ENCODE measurements around the gene PRICKLE2.

PRICKLE2 gene

GRCh38 chr3:64105816-64106215, 119.5 kb downstream of the PRICKLE2 start:
- no peak for ATAC-seq
- TF ChIP-seq RARB (CRISPR knock-in tag; IDR thresholded peaks at IDR 0.05) (no peak), ISL1 (CRISPR knock-in tag; IDR thresholded peaks at IDR 0.05) (no peak), ZNF70 (CRISPR knock-in tag; IDR thresholded peaks at IDR 0.05) (no peak), ZFP30 (CRISPR knock-in tag; IDR thresholded peaks at IDR 0.05) (no peak), PPARA (CRISPR knock-in tag; IDR thresholded peaks at IDR 0.05; ENCODE audit: borderline replicate concordance) (no peak), ZC3H10 (CRISPR knock-in tag; IDR thresholded peaks at IDR 0.05) (no peak)
- TF ChIP-seq, protein P1, sequence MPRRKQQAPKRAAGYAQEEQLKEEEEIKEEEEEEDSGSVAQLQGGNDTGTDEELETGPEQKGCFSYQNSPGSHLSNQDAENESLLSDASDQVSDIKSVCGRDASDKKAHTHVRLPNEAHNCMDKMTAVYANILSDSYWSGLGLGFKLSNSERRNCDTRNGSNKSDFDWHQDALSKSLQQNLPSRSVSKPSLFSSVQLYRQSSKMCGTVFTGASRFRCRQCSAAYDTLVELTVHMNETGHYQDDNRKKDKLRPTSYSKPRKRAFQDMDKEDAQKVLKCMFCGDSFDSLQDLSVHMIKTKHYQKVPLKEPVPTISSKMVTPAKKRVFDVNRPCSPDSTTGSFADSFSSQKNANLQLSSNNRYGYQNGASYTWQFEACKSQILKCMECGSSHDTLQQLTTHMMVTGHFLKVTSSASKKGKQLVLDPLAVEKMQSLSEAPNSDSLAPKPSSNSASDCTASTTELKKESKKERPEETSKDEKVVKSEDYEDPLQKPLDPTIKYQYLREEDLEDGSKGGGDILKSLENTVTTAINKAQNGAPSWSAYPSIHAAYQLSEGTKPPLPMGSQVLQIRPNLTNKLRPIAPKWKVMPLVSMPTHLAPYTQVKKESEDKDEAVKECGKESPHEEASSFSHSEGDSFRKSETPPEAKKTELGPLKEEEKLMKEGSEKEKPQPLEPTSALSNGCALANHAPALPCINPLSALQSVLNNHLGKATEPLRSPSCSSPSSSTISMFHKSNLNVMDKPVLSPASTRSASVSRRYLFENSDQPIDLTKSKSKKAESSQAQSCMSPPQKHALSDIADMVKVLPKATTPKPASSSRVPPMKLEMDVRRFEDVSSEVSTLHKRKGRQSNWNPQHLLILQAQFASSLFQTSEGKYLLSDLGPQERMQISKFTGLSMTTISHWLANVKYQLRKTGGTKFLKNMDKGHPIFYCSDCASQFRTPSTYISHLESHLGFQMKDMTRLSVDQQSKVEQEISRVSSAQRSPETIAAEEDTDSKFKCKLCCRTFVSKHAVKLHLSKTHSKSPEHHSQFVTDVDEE (CRISPR knock-in tag; IDR thresholded peaks at IDR 0.05) = no peak

DNA sequence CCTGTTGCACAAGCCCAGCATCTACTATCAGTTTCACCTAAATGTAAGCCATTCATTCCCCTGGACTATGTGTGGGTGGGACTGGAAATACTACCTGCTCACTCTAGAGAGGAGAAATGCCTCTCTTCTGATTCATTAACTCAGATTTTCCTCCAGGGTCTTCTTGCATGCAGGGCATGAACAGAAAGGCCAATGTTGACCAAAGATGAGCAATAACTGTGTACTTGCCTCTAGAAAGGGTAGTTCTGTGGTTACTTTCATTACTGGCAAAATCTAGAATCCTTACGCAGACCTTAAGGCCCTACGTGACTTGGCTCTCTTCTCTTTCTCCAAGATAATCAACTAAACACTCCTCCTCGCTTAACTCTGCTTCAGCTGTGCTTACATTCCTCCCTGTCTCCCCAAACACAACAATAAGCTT, 120.6 kb downstream of the PRICKLE2 start:
- no peak for ATAC-seq
- TF ChIP-seq POU6F1 (CRISPR knock-in tag; IDR thresholded peaks at IDR 0.05; ENCODE audit: borderline replicate concordance, low read depth) = no peak
- no peak for TF ChIP-seq PPARA (CRISPR knock-in tag; IDR thresholded peaks at IDR 0.05; ENCODE audit: borderline replicate concordance)
- TF ChIP-seq CREB5 (CRISPR knock-in tag; IDR thresholded peaks at IDR 0.05; ENCODE audit: low read depth) = no peak
- no peak for TF ChIP-seq GLIS3 (CRISPR knock-in tag; IDR thresholded peaks at IDR 0.05)
- TF ChIP-seq ISL1 (CRISPR knock-in tag; IDR thresholded peaks at IDR 0.05) = no peak
- TF ChIP-seq ARNTL (CRISPR knock-in tag; IDR thresholded peaks at IDR 0.05; ENCODE audit: borderline replicate concordance, low read depth) = no peak
- TF ChIP-seq ZFP3 (CRISPR knock-in tag; IDR thresholded peaks at IDR 0.05) = no peak

DNA sequence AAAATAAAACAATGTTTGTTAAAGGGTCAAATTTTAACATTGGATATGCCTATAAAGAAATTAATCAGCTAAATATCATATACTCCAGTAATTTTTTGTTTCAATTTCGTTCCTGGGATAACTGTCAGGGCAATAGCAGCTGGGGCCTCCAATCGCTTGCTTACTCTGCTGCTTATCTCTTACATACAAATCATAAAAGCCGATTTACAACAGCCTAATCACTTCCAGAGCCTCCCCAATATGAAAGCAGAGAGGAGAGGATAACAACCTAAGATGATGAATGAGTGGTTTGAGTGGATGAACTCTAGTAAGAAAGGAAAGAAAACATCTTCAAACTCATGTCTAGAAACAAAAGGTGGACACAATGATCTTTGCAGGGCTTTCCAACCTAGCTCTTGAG, 121.3 kb downstream of the PRICKLE2 start:
- TF ChIP-seq ISL1 (CRISPR knock-in tag; IDR thresholded peaks at IDR 0.05) (no peak), TCF4 (CRISPR knock-in tag; IDR thresholded peaks at IDR 0.05; ENCODE audit: borderline replicate concordance) (peak; percentile 71; the same call in 1 of the 2 replicates), ESRRG (CRISPR knock-in tag; IDR thresholded peaks at IDR 0.05) (no peak)
- 0 out of 3 replicates have a peak, but pooled peaks have one; percentile 41 for ATAC-seq

GRCh38 chr3:64103131-64103530, 122.1 kb downstream of the PRICKLE2 start:
- TF ChIP-seq SNAI2 (CRISPR knock-in tag; IDR thresholded peaks at IDR 0.05) (no peak), ZFP3 (CRISPR knock-in tag; IDR thresholded peaks at IDR 0.05) (no peak), ARNTL (CRISPR knock-in tag; IDR thresholded peaks at IDR 0.05; ENCODE audit: borderline replicate concordance, low read depth) (no peak), BACH2 (CRISPR knock-in tag; IDR thresholded peaks at IDR 0.05; ENCODE audit: borderline replicate concordance) (no peak), ZFP30 (CRISPR knock-in tag; IDR thresholded peaks at IDR 0.05) (no peak), ZNF8 (CRISPR knock-in tag; IDR thresholded peaks at IDR 0.05) (no peak), CREB5 (CRISPR knock-in tag; IDR thresholded peaks at IDR 0.05; ENCODE audit: low read depth) (no peak)
- ATAC-seq = no peak

DNA sequence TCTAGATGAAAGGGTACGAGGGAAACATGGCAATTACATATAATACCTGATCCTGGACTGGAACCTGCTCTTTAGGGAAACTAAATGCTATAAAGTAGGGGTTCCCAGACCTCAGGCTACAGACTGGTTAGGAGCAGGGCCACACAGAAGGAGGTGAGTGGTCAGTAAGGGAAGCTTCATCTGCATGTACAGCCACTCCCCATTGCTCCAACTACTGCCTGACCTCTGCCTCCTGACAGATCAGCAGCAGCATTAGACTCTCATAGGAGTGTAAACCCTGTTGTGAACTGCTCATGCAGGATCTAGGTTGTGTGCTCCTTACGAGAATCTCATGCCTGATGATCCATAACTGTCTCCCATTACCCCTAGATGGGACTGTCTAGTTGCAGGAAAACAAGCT, 123.1 kb downstream of the PRICKLE2 start:
- ATAC-seq = no peak
- no peak for TF ChIP-seq GLIS3 (CRISPR knock-in tag; IDR thresholded peaks at IDR 0.05)
- TF ChIP-seq BACH2 (CRISPR knock-in tag; IDR thresholded peaks at IDR 0.05; ENCODE audit: borderline replicate concordance) = no peak
- TF ChIP-seq, protein P2, sequence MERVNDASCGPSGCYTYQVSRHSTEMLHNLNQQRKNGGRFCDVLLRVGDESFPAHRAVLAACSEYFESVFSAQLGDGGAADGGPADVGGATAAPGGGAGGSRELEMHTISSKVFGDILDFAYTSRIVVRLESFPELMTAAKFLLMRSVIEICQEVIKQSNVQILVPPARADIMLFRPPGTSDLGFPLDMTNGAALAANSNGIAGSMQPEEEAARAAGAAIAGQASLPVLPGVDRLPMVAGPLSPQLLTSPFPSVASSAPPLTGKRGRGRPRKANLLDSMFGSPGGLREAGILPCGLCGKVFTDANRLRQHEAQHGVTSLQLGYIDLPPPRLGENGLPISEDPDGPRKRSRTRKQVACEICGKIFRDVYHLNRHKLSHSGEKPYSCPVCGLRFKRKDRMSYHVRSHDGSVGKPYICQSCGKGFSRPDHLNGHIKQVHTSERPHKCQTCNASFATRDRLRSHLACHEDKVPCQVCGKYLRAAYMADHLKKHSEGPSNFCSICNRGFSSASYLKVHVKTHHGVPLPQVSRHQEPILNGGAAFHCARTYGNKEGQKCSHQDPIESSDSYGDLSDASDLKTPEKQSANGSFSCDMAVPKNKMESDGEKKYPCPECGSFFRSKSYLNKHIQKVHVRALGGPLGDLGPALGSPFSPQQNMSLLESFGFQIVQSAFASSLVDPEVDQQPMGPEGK (CRISPR knock-in tag; IDR thresholded peaks at IDR 0.05; ENCODE audit: borderline replicate concordance) = no peak
- no peak for TF ChIP-seq CSDC2 (CRISPR knock-in tag; IDR thresholded peaks at IDR 0.05)
- TF ChIP-seq ESRRG (CRISPR knock-in tag; IDR thresholded peaks at IDR 0.05) = no peak
- no peak for TF ChIP-seq ZC3H10 (CRISPR knock-in tag; IDR thresholded peaks at IDR 0.05)
- no peak for TF ChIP-seq ZNF70 (CRISPR knock-in tag; IDR thresholded peaks at IDR 0.05)
- TF ChIP-seq SNAI2 (CRISPR knock-in tag; IDR thresholded peaks at IDR 0.05) = no peak
- no peak for TF ChIP-seq POU6F1 (CRISPR knock-in tag; IDR thresholded peaks at IDR 0.05; ENCODE audit: borderline replicate concordance, low read depth)
- no peak for TF ChIP-seq ZNF565 (CRISPR knock-in tag; conservative IDR thresholded peaks at IDR 0.05; ENCODE audit: low read depth)
- no peak for TF ChIP-seq ZNF8 (CRISPR knock-in tag; IDR thresholded peaks at IDR 0.05)
- TF ChIP-seq ZFP3 (CRISPR knock-in tag; IDR thresholded peaks at IDR 0.05) = no peak
- TF ChIP-seq CREB5 (CRISPR knock-in tag; IDR thresholded peaks at IDR 0.05; ENCODE audit: low read depth) = no peak
- TF ChIP-seq ZFP30 (CRISPR knock-in tag; IDR thresholded peaks at IDR 0.05) = no peak

Data from SK-N-SH treated with all-trans-retinoic acid at 6 μM for 48 hours (cell line).